Iris pigment epithelial cell (primary cell): ENCODE data around the gene PUM2.

Experiments
- DNase-seq: peaks from one replicate; pipeline ENCODE4 v3.0.0-alpha.2; 2011; ENCODE audit warnings: low read depth

Gene PUM2

GRCh38 chr2:20215183-20216040 lies 135.2 kb downstream of the PUM2 start:
- no peak for DNase-seq

GRCh38 chr2:20214566-20215182 lies 136.0 kb downstream of the PUM2 start:
- no peak for DNase-seq

- no peak for DNase-seq
These were observed 136.7 kb downstream of the PUM2 start for GRCh38 chr2:20213651-20214565.

- DNase-seq = no peak
These were observed 137.7 kb downstream of the PUM2 start for GRCh38 chr2:20212871-20213503.

- DNase-seq = peak; percentile 73
These were observed 138.2 kb downstream of the PUM2 start for GRCh38 chr2:20212459-20212870.

GRCh38 chr2:20211860-20212458 lies 138.7 kb downstream of the PUM2 start:
- DNase-seq = no peak

GRCh38 chr2:20211420-20211819 lies 139.2 kb downstream of the PUM2 start:
- no peak for DNase-seq

- DNase-seq = no peak
These were observed 140.2 kb downstream of the PUM2 start for GRCh38 chr2:20210462-20210861.

GRCh38 chr2:20209373-20210109 lies 141.1 kb downstream of the PUM2 start:
- no peak for DNase-seq

GRCh38 chr2:20208476-20208859 lies 142.2 kb downstream of the PUM2 start:
- DNase-seq = no peak

GRCh38 chr2:20207051-20207450 lies 143.6 kb downstream of the PUM2 start:
- DNase-seq = no peak

- no peak for DNase-seq
These were observed 144.6 kb downstream of the PUM2 start for GRCh38 chr2:20205915-20206524.

- DNase-seq = no peak
These were observed 145.6 kb downstream of the PUM2 start for GRCh38 chr2:20205069-20205468.

- no peak for DNase-seq
These were observed 147.0 kb downstream of the PUM2 start for GRCh38 chr2:20203521-20204225.

GRCh38 chr2:20203072-20203471 lies 147.6 kb downstream of the PUM2 start:
- DNase-seq = no peak

- no peak for DNase-seq
These were observed 149.0 kb downstream of the PUM2 start for GRCh38 chr2:20201671-20202070.

- no peak for DNase-seq
These were observed 149.7 kb downstream of the PUM2 start for GRCh38 chr2:20200697-20201555.

- DNase-seq = no peak
These were observed 150.9 kb downstream of the PUM2 start for GRCh38 chr2:20199633-20200270.
